HEK293 (cell line): ENCODE data around the gene TTC23.

Experiments used
- CTCF ChIA-PET: fragments of 350-600 bp; formaldehyde crosslinking; extraction: SDS; loops from one replicate; lab custom pipeline; 2021; ENCODE audit warnings: antibody characterized with exemption; lab: Yijun Ruan, JAX
- POLR2A ChIA-PET: fragments of 300-600 bp; formaldehyde crosslinking; extraction: SDS; loops from one replicate; lab custom pipeline; 2020; ENCODE audit warnings: antibody characterized with exemption, inconsistent platforms; lab: Yijun Ruan, JAX
- H3K27ac ChIP-seq: fragments of 200-500 bp; sonication (Bioruptor generic); 2 replicates; pipeline ENCODE4 v1.5.1; 2014; ENCODE audit warnings: low read depth, low read length, control low read depth, inconsistent platforms; ENCODE audit errors: extremely low read depth
- H3K36me3 ChIP-seq, 2 experiments: fragments of 200-500 bp in 1 of 2; sonication (Bioruptor generic) in 1 of 2; 1 replicate in 1 of 2; 2 replicates in 1 of 2; pipeline ENCODE4 v1.5.1; 2014 to 2017; ENCODE audit warnings: inconsistent platforms in 2 of 2, low read length in 2 of 2; ENCODE audit not compliant: control insufficient read depth in 2 of 2, insufficient read depth in 1 of 2
- H3K4me1 ChIP-seq: fragments of 200-500 bp; sonication (Bioruptor generic); 2 replicates; pipeline ENCODE4 v1.5.1; 2014; ENCODE audit warnings: mild to moderate bottlenecking, low read length, inconsistent platforms; ENCODE audit not compliant: control insufficient read depth, insufficient read depth
- H3K4me3 ChIP-seq: 2 replicates; pipeline ENCODE4 v1.5.1; 2011; ENCODE audit warnings: low read depth, mild to moderate bottlenecking, control low read depth, low read length, moderate library complexity
- H3K9me3 ChIP-seq: fragments of 200-500 bp; sonication (Bioruptor generic); 2 replicates; pipeline ENCODE4 v1.5.1; 2014; ENCODE audit warnings: low read depth, low read length, inconsistent platforms; ENCODE audit not compliant: control insufficient read depth, insufficient read depth
- MZF1 ChIP-seq: fragments of 450-650 bp; formaldehyde crosslinking; IDR thresholded peaks from 2 replicates; pipeline ENCODE4 v1.5.1; 2017; ENCODE audit warnings: missing biosample characterization, missing genetic modification characterization, borderline replicate concordance
- SCRT2 ChIP-seq: fragments of 450-650 bp; formaldehyde crosslinking; IDR thresholded peaks from 2 replicates; pipeline ENCODE4 v1.5.1; 2016; ENCODE audit warnings: missing biosample characterization, missing genetic modification characterization
- SP7 ChIP-seq: fragments of 450-650 bp; formaldehyde crosslinking; IDR thresholded peaks from 2 replicates; pipeline ENCODE4 v1.5.1; 2016; ENCODE audit warnings: missing biosample characterization, missing genetic modification characterization
- ZBTB8A ChIP-seq: fragments of 450-650 bp; formaldehyde crosslinking; IDR thresholded peaks from 2 replicates; pipeline ENCODE4 v1.5.1; 2016; ENCODE audit warnings: missing biosample characterization, missing genetic modification characterization
- ZNF114 ChIP-seq: fragments of 450-650 bp; formaldehyde crosslinking; IDR thresholded peaks from 2 replicates; pipeline ENCODE4 v1.5.0; 2017; ENCODE audit warnings: missing biosample characterization, missing genetic modification characterization
- ZNF133 ChIP-seq: fragments of 450-650 bp; formaldehyde crosslinking; IDR thresholded peaks from 2 replicates; pipeline ENCODE4 v1.5.1; 2016; ENCODE audit warnings: missing biosample characterization, missing genetic modification characterization
- ZNF394 ChIP-seq: fragments of 450-650 bp; formaldehyde crosslinking; IDR thresholded peaks from 2 replicates; pipeline ENCODE4 v1.5.1; 2016; ENCODE audit warnings: missing biosample characterization, missing genetic modification characterization, mild to moderate bottlenecking, moderate library complexity, borderline replicate concordance
- ZNF433 ChIP-seq: fragments of 450-650 bp; formaldehyde crosslinking; IDR thresholded peaks from 2 replicates; pipeline ENCODE4 v1.5.1; 2016; ENCODE audit warnings: missing biosample characterization, missing genetic modification characterization, low read depth
- ZNF521 ChIP-seq: fragments of 450-650 bp; formaldehyde crosslinking; IDR thresholded peaks from 2 replicates; pipeline ENCODE4 v1.5.1; 2017; ENCODE audit warnings: missing biosample characterization, mild to moderate bottlenecking, missing genetic modification characterization
- ZNF660 ChIP-seq: fragments of 450-650 bp; IDR thresholded peaks from 2 replicates; pipeline ENCODE4 v1.5.1; 2018; ENCODE audit warnings: missing biosample characterization, mild to moderate bottlenecking, missing genetic modification characterization
- ZNF707 ChIP-seq: fragments of 450-650 bp; formaldehyde crosslinking; IDR thresholded peaks from 2 replicates; pipeline ENCODE4 v1.5.1; 2016; ENCODE audit warnings: missing biosample characterization, missing genetic modification characterization
- ZNF76 ChIP-seq: fragments of 450-650 bp; formaldehyde crosslinking; IDR thresholded peaks from 2 replicates; pipeline ENCODE4; 2016; ENCODE audit warnings: low read depth, missing biosample characterization, missing genetic modification characterization, borderline replicate concordance
- ZNF768 ChIP-seq: fragments of 450-650 bp; formaldehyde crosslinking; IDR thresholded peaks from 2 replicates; pipeline ENCODE4 v1.5.1; 2018; ENCODE audit warnings: missing biosample characterization, mild to moderate bottlenecking, missing genetic modification characterization
- ZNF777 ChIP-seq: fragments of 450-650 bp; formaldehyde crosslinking; IDR thresholded peaks from 2 replicates; pipeline ENCODE4 v1.5.1; 2017; ENCODE audit warnings: missing biosample characterization, missing genetic modification characterization, borderline replicate concordance
- ZNF843 ChIP-seq: fragments of 450-650 bp; formaldehyde crosslinking; IDR thresholded peaks from 2 replicates; pipeline ENCODE4 v1.5.1; 2016; ENCODE audit warnings: missing biosample characterization, missing genetic modification characterization
- TF ChIP-seq, protein P1 (sequence below): fragments of 450-650 bp; IDR thresholded peaks from 2 replicates; pipeline ENCODE4 v1.5.1; 2018; ENCODE audit warnings: missing biosample characterization, mild to moderate bottlenecking, missing genetic modification characterization
- TF ChIP-seq, protein P2 (sequence below): fragments of 450-650 bp; formaldehyde crosslinking; IDR thresholded peaks from 2 replicates; pipeline ENCODE4 v1.5.1; 2017; ENCODE audit warnings: missing biosample characterization, missing genetic modification characterization
- TF ChIP-seq, protein P3 (sequence below): fragments of 450-650 bp; formaldehyde crosslinking; IDR thresholded peaks from 2 replicates; pipeline ENCODE4 v1.5.1; 2016; ENCODE audit warnings: missing biosample characterization, missing genetic modification characterization
- TF ChIP-seq, protein P4 (sequence below): fragments of 450-650 bp; formaldehyde crosslinking; IDR thresholded peaks from 2 replicates; pipeline ENCODE4 v1.5.1; 2017; ENCODE audit warnings: missing biosample characterization, missing genetic modification characterization
- TF ChIP-seq, protein P5 (sequence below): fragments of 450-650 bp; formaldehyde crosslinking; IDR thresholded peaks from 2 replicates; pipeline ENCODE4 v1.5.1; 2016; ENCODE audit warnings: missing biosample characterization, missing genetic modification characterization
- TF ChIP-seq, protein P6 (sequence below): fragments of 450-650 bp; formaldehyde crosslinking; conservative IDR thresholded peaks from 2 replicates; pipeline ENCODE4 v1.5.1; 2016; ENCODE audit warnings: low read depth, missing biosample characterization, missing genetic modification characterization

TTC23 gene

DNA sequence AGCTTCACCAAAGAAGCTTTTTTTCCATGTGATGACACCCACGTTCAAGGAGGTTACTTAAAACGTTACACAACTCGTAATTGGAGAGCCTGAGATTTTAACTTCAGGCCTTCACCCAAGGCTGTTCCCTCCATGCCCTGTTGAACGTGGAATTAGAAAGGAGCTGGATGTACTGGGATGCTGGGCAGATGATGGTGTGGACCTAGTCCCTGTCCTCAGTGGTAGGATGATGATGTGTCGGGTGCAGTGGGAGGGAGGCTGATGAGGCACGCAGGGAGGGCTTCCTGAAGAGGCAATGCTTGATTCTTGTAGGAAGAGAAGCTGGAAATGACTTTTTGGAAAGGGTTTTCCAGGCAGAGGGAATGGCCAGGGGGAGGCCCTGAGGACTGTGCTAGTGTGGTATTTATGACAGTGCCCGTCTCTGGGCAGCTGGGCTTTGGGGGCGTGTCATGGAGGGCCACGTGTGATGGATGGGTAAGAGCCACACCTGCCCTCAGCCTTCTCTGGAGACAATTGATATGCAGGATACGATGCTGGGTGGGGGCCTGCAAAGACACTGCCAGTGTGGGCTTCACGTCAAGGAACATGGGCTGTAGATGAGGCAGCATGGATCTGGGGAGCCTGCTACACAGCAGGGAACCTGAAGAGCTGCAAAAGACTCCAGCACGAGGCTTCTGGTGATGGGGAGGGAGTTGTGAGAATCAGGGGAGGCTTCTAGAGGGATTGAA is 129.2 kb downstream of the TTC23 start:
- ChIA-PET POLR2A (interaction anchor here (1.1 kb wide), 1 partner anchor 14 kb away, joined by 4 read pairs; no protein-coding TSS in a partner anchor), CTCF (interaction anchor here (1.8 to 3.2 kb wide), 2 partner anchors 15 to 19 kb away, joined by 8 to 16 read pairs; partner anchors contain the start of gene SYNM)
- peaks cover 9 to 34% of the 10 kb centered on the region in 2 experiments; a peak in 2 of 3 replicates for H3K36me3 ChIP-seq
- no peak overlapping the region for H3K27ac ChIP-seq
- H3K9me3 ChIP-seq, result no peaks in the 10 kb centered on the region
- H3K4me3 ChIP-seq, result no peak overlapping the region
- peaks cover 7% of the 10 kb centered on the region for H3K4me1 ChIP-seq
- TF ChIP-seq MZF1 (tag by site-specific recombination) (no peak), ZNF707 (tag by site-specific recombination) (no peak), ZNF133 (tag by site-specific recombination) (no peak), ZNF843 (tag by site-specific recombination) (no peak), SCRT2 (tag by site-specific recombination) (no peak)
- TF ChIP-seq, protein P1, sequence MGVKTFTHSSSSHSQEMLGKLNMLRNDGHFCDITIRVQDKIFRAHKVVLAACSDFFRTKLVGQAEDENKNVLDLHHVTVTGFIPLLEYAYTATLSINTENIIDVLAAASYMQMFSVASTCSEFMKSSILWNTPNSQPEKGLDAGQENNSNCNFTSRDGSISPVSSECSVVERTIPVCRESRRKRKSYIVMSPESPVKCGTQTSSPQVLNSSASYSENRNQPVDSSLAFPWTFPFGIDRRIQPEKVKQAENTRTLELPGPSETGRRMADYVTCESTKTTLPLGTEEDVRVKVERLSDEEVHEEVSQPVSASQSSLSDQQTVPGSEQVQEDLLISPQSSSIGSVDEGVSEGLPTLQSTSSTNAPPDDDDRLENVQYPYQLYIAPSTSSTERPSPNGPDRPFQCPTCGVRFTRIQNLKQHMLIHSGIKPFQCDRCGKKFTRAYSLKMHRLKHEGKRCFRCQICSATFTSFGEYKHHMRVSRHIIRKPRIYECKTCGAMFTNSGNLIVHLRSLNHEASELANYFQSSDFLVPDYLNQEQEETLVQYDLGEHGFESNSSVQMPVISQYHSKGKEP, result no peak
- TF ChIP-seq, protein P2, sequence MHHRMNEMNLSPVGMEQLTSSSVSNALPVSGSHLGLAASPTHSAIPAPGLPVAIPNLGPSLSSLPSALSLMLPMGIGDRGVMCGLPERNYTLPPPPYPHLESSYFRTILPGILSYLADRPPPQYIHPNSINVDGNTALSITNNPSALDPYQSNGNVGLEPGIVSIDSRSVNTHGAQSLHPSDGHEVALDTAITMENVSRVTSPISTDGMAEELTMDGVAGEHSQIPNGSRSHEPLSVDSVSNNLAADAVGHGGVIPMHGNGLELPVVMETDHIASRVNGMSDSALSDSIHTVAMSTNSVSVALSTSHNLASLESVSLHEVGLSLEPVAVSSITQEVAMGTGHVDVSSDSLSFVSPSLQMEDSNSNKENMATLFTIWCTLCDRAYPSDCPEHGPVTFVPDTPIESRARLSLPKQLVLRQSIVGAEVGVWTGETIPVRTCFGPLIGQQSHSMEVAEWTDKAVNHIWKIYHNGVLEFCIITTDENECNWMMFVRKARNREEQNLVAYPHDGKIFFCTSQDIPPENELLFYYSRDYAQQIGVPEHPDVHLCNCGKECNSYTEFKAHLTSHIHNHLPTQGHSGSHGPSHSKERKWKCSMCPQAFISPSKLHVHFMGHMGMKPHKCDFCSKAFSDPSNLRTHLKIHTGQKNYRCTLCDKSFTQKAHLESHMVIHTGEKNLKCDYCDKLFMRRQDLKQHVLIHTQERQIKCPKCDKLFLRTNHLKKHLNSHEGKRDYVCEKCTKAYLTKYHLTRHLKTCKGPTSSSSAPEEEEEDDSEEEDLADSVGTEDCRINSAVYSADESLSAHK, result no peak
- TF ChIP-seq, all 188 proteins: peak for 0

DNA sequence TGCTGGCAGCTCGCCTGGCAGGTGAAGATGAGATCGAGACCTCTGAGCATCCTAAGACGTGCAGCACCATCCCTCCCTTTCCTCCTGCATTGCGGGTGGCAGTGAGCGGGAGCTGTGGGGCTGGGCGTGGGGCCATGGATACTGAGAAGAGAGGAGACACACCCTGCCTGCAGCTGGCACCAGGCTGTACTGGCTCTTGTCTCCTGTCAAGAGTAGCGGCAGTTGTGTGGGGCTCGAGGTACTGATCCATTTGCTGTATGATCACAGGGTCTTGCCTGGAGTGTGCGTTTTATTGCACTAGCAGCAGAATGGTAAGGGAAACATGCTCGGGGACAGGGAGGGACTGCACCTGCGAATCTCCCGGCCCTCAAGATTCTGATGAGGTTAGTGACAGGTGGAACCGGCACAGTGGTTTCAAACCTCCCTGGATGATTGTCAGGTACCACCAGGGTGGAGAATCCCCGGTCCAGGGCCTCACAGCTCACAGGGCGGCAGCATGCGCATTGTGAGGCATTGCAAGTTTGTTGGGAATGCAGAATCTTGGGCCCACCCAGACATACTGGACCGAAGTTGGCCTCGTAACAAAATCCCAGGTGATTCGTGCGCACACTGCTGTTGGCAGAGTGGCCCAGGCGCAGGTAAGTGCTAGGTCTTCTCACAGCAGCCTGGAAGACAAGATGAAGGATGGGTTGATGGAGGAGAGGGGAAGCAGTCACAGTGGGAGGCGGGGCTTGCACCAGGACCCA is 130.4 kb downstream of the TTC23 start:
- peaks cover 9 to 41% of the 10 kb centered on the region in 2 experiments; a peak in 2 of 3 replicates for H3K36me3 ChIP-seq
- no peaks in the 10 kb centered on the region for H3K9me3 ChIP-seq
- no peak overlapping the region for H3K4me3 ChIP-seq
- H3K4me1 ChIP-seq, result peaks cover 7% of the 10 kb centered on the region
- ChIA-PET CTCF (interaction anchor here (3.2 kb wide), 1 partner anchor 18 kb away, joined by 16 read pairs; no protein-coding TSS in a partner anchor), POLR2A (no interaction called here)
- no peak overlapping the region for H3K27ac ChIP-seq
- TF ChIP-seq SP7, result no peak
- no peak for TF ChIP-seq ZNF777 (tag by site-specific recombination)
- no peak for TF ChIP-seq ZNF521 (tag by site-specific recombination)
- TF ChIP-seq ZNF114 (tag by site-specific recombination), result no peak
- TF ChIP-seq ZNF394 (tag by site-specific recombination), result no peak
- TF ChIP-seq ZNF76 (tag by site-specific recombination), result no peak
- TF ChIP-seq ZNF660 (tag by site-specific recombination), result no peak
- TF ChIP-seq ZNF433 (tag by site-specific recombination), result no peak
- TF ChIP-seq, protein P3, sequence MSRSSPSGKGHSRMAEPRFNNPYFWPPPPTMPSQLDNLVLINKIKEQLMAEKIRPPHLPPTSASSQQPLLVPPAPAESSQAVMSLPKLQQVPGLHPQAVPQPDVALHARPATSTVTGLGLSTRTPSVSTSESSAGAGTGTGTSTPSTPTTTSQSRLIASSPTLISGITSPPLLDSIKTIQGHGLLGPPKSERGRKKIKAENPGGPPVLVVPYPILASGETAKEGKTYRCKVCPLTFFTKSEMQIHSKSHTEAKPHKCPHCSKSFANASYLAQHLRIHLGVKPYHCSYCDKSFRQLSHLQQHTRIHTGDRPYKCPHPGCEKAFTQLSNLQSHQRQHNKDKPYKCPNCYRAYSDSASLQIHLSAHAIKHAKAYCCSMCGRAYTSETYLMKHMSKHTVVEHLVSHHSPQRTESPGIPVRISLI (tag by site-specific recombination), result no peak
- TF ChIP-seq, protein P4, sequence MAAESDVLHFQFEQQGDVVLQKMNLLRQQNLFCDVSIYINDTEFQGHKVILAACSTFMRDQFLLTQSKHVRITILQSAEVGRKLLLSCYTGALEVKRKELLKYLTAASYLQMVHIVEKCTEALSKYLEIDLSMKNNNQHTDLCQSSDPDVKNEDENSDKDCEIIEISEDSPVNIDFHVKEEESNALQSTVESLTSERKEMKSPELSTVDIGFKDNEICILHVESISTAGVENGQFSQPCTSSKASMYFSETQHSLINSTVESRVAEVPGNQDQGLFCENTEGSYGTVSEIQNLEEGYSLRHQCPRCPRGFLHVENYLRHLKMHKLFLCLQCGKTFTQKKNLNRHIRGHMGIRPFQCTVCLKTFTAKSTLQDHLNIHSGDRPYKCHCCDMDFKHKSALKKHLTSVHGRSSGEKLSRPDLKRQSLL (tag by site-specific recombination), result no peak
- TF ChIP-seq, protein P5, sequence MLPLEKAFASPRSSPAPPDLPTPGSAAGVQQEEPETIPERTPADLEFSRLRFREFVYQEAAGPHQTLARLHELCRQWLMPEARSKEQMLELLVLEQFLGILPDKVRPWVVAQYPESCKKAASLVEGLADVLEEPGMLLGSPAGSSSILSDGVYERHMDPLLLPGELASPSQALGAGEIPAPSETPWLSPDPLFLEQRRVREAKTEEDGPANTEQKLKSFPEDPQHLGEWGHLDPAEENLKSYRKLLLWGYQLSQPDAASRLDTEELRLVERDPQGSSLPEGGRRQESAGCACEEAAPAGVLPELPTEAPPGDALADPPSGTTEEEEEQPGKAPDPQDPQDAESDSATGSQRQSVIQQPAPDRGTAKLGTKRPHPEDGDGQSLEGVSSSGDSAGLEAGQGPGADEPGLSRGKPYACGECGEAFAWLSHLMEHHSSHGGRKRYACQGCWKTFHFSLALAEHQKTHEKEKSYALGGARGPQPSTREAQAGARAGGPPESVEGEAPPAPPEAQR (tag by site-specific recombination), result no peak
- TF ChIP-seq ZNF768 (tag by site-specific recombination), result no peak
- TF ChIP-seq, protein P6, sequence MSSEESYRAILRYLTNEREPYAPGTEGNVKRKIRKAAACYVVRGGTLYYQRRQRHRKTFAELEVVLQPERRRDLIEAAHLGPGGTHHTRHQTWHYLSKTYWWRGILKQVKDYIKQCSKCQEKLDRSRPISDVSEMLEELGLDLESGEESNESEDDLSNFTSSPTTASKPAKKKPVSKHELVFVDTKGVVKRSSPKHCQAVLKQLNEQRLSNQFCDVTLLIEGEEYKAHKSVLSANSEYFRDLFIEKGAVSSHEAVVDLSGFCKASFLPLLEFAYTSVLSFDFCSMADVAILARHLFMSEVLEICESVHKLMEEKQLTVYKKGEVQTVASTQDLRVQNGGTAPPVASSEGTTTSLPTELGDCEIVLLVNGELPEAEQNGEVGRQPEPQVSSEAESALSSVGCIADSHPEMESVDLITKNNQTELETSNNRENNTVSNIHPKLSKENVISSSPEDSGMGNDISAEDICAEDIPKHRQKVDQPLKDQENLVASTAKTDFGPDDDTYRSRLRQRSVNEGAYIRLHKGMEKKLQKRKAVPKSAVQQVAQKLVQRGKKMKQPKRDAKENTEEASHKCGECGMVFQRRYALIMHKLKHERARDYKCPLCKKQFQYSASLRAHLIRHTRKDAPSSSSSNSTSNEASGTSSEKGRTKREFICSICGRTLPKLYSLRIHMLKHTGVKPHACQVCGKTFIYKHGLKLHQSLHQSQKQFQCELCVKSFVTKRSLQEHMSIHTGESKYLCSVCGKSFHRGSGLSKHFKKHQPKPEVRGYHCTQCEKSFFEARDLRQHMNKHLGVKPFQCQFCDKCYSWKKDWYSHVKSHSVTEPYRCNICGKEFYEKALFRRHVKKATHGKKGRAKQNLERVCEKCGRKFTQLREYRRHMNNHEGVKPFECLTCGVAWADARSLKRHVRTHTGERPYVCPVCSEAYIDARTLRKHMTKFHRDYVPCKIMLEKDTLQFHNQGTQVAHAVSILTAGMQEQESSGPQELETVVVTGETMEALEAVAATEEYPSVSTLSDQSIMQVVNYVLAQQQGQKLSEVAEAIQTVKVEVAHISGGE, result no peak
- no peak for TF ChIP-seq ZBTB8A (tag by site-specific recombination)
